ENCODE data around the gene GJA3. TPM values are rescaled to one million over a fixed set of nuclear protein-coding genes. Genes with fewer than 3 reads are reported as not detected.

Gene GJA3
- total RNA-seq, 1 experiment from 2014 or later, result 3.9 TPM

GRCh38 chr13:20165417-20166257 lies 4.8 kb upstream of the GJA3 start:
- CTCF ChIA-PET, result no interaction called here
- no peaks in the 10 kb centered on the region for H3K9me3 Mint-ChIP-seq (ENCODE audit: low read depth, unreplicated experiment)

GRCh38 chr13:20161951-20162300 lies 1.1 kb upstream of the GJA3 start:
- TF ChIP-seq, protein P1, sequence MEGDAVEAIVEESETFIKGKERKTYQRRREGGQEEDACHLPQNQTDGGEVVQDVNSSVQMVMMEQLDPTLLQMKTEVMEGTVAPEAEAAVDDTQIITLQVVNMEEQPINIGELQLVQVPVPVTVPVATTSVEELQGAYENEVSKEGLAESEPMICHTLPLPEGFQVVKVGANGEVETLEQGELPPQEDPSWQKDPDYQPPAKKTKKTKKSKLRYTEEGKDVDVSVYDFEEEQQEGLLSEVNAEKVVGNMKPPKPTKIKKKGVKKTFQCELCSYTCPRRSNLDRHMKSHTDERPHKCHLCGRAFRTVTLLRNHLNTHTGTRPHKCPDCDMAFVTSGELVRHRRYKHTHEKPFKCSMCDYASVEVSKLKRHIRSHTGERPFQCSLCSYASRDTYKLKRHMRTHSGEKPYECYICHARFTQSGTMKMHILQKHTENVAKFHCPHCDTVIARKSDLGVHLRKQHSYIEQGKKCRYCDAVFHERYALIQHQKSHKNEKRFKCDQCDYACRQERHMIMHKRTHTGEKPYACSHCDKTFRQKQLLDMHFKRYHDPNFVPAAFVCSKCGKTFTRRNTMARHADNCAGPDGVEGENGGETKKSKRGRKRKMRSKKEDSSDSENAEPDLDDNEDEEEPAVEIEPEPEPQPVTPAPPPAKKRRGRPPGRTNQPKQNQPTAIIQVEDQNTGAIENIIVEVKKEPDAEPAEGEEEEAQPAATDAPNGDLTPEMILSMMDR (IDR thresholded peaks at IDR 0.05; ENCODE audit: unreplicated experiment), result no peak
- CTCF ChIA-PET, result no interaction called here
- Mint-ChIP-seq H3K4me3 (ENCODE audit: low read depth, unreplicated experiment) (peak overlapping the region; percentile 74), H3K27ac (ENCODE audit: unreplicated experiment) (no peak overlapping the region), H3K4me1 (ENCODE audit: low read depth, unreplicated experiment) (no peaks in the 10 kb centered on the region), H3K9me3 (ENCODE audit: low read depth, unreplicated experiment) (no peaks in the 10 kb centered on the region), H3K27me3 (ENCODE audit: unreplicated experiment) (no peaks in the 10 kb centered on the region), H3K36me3 (ENCODE audit: insufficient read depth, unreplicated experiment) (peaks cover 21% of the 10 kb centered on the region)
- intact Hi-C loops (cut with micrococcal nuclease; ENCODE audit: unreplicated experiment), result loop anchor here (5.0 kb wide), 2 partner anchors 35 to 235 kb away; no protein-coding TSS in a partner anchor
- BruUV-seq (replicated peaks), result no TSS peak
- DNase-seq, result no peak

More at GRCh38 chr13:20165417-20166257, 4.8 kb upstream of the GJA3 start:
- TF ChIP-seq, protein P1 (IDR thresholded peaks at IDR 0.05; ENCODE audit: unreplicated experiment), result no peak
- no peak overlapping the region for H3K4me3 Mint-ChIP-seq (ENCODE audit: low read depth, unreplicated experiment)
- peaks cover 12% of the 10 kb centered on the region for H3K27me3 Mint-ChIP-seq (ENCODE audit: unreplicated experiment)
- H3K27ac Mint-ChIP-seq (ENCODE audit: unreplicated experiment), result no peak overlapping the region
- no TSS peak for BruUV-seq (replicated peaks)
- H3K36me3 Mint-ChIP-seq (ENCODE audit: insufficient read depth, unreplicated experiment), result peaks cover 12% of the 10 kb centered on the region
- no peaks in the 10 kb centered on the region for H3K4me1 Mint-ChIP-seq (ENCODE audit: low read depth, unreplicated experiment)
- no peak for DNase-seq
- intact Hi-C loops (cut with micrococcal nuclease; ENCODE audit: unreplicated experiment), result no loop called here

GRCh38 chr13:20161275-20161950 lies 561 bp upstream of the GJA3 start:
- no TSS peak for BruUV-seq (replicated peaks)
- intact Hi-C loops (cut with micrococcal nuclease; ENCODE audit: unreplicated experiment), result loop anchor here (5.0 kb wide), 2 partner anchors 34 to 234 kb away; no protein-coding TSS in a partner anchor
- TF ChIP-seq, protein P1 (IDR thresholded peaks at IDR 0.05; ENCODE audit: unreplicated experiment), result no peak
- H3K27me3 Mint-ChIP-seq (ENCODE audit: unreplicated experiment), result no peaks in the 10 kb centered on the region
- peaks cover 21% of the 10 kb centered on the region for H3K36me3 Mint-ChIP-seq (ENCODE audit: insufficient read depth, unreplicated experiment)
- H3K9me3 Mint-ChIP-seq (ENCODE audit: low read depth, unreplicated experiment), result no peaks in the 10 kb centered on the region
- peak overlapping the region; percentile 74 for H3K4me3 Mint-ChIP-seq (ENCODE audit: low read depth, unreplicated experiment)
- H3K4me1 Mint-ChIP-seq (ENCODE audit: low read depth, unreplicated experiment), result no peaks in the 10 kb centered on the region
- no peak overlapping the region for H3K27ac Mint-ChIP-seq (ENCODE audit: unreplicated experiment)
- CTCF ChIA-PET, result no interaction called here
- DNase-seq, result peak; percentile 24

DNA sequence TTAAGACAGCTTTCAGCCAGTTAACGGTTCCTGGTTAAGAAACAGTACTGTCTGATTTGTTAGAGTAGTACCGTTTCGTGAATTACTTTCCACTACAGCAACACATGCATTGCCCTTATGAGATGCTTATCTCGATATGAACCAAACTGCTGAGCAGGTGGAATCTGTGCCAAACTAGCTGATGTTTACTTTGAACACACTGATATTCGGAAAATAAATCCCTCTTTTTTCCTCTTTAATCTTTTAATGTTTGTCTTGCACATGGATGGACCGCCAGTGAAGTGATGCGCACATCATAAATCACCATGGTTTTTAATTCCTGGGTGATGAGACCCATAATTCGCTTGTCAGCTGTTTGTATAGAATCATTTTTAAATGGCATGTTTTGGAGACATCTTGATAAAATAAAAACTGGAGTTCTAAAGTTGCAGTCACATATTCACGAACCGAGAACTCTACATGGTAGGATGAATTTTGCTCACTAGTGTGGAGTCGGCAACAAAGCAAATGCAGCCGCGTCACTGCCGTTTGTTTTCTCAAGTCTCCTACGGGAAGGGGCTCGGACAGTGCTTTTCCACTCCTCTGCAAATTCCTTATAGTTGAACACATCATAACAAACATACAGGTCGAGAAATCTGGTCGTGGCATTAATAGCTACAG lies 1.1 kb downstream of the GJA3 start:
- TF ChIP-seq, protein P1 (IDR thresholded peaks at IDR 0.05; ENCODE audit: unreplicated experiment), result no peak

More for the DNA sequence above, 1.1 kb downstream of the GJA3 start:
- CTCF ChIA-PET, result interaction anchor here (0.7 to 0.9 kb wide), 2 partner anchors 32 to 103 kb away, joined by 3 to 5 read pairs; no protein-coding TSS in a partner anchor
- Mint-ChIP-seq H3K4me3 (ENCODE audit: low read depth, unreplicated experiment) (peak overlapping the region; percentile 74), H3K27me3 (ENCODE audit: unreplicated experiment) (no peaks in the 10 kb centered on the region), H3K27ac (ENCODE audit: unreplicated experiment) (no peak overlapping the region), H3K36me3 (ENCODE audit: insufficient read depth, unreplicated experiment) (peaks cover 21% of the 10 kb centered on the region), H3K9me3 (ENCODE audit: low read depth, unreplicated experiment) (no peaks in the 10 kb centered on the region), H3K4me1 (ENCODE audit: low read depth, unreplicated experiment) (no peaks in the 10 kb centered on the region)
- intact Hi-C loops (cut with micrococcal nuclease; ENCODE audit: unreplicated experiment), result loop anchor here (5.0 kb wide), 2 partner anchors 32 to 232 kb away; no protein-coding TSS in a partner anchor
- TSS peak; percentile 35 for BruUV-seq (replicated peaks)
- no peak for DNase-seq

All from Calu3 (cell line).